Lung microvascular endothelial cell (primary cell): ENCODE measurements around the gene LMO1. TPM values are rescaled to one million over a fixed set of nuclear protein-coding genes. Genes with fewer than 3 reads are reported as not detected.

ENCODE experiments used
- DNase-seq, 2 donors: peaks; one replicate each; pipeline versions ENCODE4 v3.0.0 to v3.0.0-alpha.2; 2010; ENCODE audit warnings: low read depth in 2 of 2
- total RNA-seq: library from RNA; depleted of rRNA; stranded (reverse); fragments of >200 nt; gene quantifications from 2 replicates; pipeline ENCODE4 v1.2.1, GENCODE V29; 2014

The LMO1 gene
- total RNA-seq, 1 donor from 2014 or later = not detected

GRCh38 chr11:8266246-8267241 lies 2.9 kb upstream of the LMO1 start:
- no peak for DNase-seq

GRCh38 chr11:8265681-8266241 lies 2.1 kb upstream of the LMO1 start:
- DNase-seq = no peak

- DNase-seq = no peak
These were observed 439 bp downstream of the LMO1 start for GRCh38 chr11:8263109-8263768.

- DNase-seq = peak; percentile 19 to 32
These were observed 1.0 kb downstream of the LMO1 start for GRCh38 chr11:8262552-8263108.

- no peak for DNase-seq
These were observed 1.6 kb downstream of the LMO1 start for GRCh38 chr11:8261921-8262551.

GRCh38 chr11:8261291-8261690 lies 2.4 kb downstream of the LMO1 start:
- DNase-seq = no peak

GRCh38 chr11:8260202-8260966 lies 3.3 kb downstream of the LMO1 start:
- no peak for DNase-seq

- DNase-seq = no peak
These were observed 4.2 kb downstream of the LMO1 start for GRCh38 chr11:8259306-8259959.

- no peak for DNase-seq
These were observed 4.9 kb downstream of the LMO1 start for GRCh38 chr11:8258784-8259183.

- DNase-seq = no peak
These were observed 5.4 kb downstream of the LMO1 start for GRCh38 chr11:8258289-8258688.

GRCh38 chr11:8257003-8257664 lies 6.5 kb downstream of the LMO1 start:
- DNase-seq = no peak

GRCh38 chr11:8256271-8257002 lies 7.2 kb downstream of the LMO1 start:
- no peak for DNase-seq

- DNase-seq = no peak
These were observed 10.1 kb downstream of the LMO1 start for GRCh38 chr11:8253566-8253965.

- DNase-seq = no peak
These were observed 10.7 kb downstream of the LMO1 start for GRCh38 chr11:8252946-8253345.

GRCh38 chr11:8252388-8252787 lies 11.3 kb downstream of the LMO1 start:
- DNase-seq = no peak

- DNase-seq = no peak
These were observed 11.9 kb downstream of the LMO1 start for GRCh38 chr11:8251616-8252295.

GRCh38 chr11:8250981-8251615 lies 12.6 kb downstream of the LMO1 start:
- DNase-seq = no peak

- DNase-seq = no peak
These were observed 13.2 kb downstream of the LMO1 start for GRCh38 chr11:8250434-8250833.
